NCI-H2081 treated with DMSO at 0.1 percent for 48 hours (cell line): ENCODE measurements around the gene ELAC1.
"Not testable (repeated sequence)": the region's sequence is repeated elsewhere in the genome, so short reads cannot be mapped to it uniquely, and the experiment has no call there.

Experiments
- DNase-seq: peaks from one replicate; lab custom pipeline; 2025; lab: John Stamatoyannopoulos, UW

The ELAC1 gene, protein sequence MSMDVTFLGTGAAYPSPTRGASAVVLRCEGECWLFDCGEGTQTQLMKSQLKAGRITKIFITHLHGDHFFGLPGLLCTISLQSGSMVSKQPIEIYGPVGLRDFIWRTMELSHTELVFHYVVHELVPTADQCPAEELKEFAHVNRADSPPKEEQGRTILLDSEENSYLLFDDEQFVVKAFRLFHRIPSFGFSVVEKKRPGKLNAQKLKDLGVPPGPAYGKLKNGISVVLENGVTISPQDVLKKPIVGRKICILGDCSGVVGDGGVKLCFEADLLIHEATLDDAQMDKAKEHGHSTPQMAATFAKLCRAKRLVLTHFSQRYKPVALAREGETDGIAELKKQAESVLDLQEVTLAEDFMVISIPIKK

GRCh38 chr18:50967714-50968661 lies at the start of gene ELAC1:
Gene ELAC1 (plus strand): TSS chr18:50968040. CDS start chr18:50974405, 6,365 bp downstream.
- no peak for DNase-seq

GRCh38 chr18:50918153-50918552 lies 49.7 kb upstream of the ELAC1 start:
- DNase-seq = no peak

DNA sequence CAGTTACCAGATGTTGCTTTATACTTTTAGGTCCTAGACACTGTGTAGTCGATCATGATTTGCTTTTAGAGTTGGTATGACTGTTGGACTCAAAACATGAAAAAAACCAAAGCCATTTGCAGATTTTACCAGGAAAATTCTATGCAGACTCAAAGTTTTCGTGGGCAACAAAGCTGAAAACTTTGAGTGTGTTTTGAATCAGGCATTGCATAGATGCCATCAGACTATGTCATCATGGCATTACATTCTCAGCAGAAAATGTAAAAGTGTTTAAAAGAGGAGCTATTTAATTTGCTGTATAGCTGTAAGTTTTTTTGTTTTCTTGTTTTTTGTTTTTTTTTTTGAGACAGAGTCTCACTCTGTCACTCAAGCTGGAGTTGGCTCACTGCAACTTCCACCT lies 43.5 kb upstream of the ELAC1 start:
- DNase-seq = no peak

DNA sequence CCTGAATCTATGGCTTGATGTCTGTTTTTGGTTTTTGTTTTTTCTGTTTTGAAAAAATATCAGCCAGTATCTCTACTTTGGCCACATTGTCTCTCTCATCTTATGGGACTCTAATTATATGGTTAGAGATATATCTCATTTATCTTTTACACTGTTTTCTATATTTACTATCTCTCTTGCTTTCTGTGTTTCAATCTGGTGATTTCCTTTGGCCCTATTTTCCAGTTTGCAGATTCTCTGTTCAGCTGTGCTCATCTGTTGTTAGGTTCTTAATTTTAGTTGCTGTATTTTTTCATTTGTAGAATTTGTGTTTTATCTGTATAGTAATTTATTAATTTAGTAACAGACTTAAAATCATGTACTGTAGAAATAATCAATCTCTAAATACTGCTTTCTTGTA lies 41.3 kb upstream of the ELAC1 start:
- DNase-seq = no peak

GRCh38 chr18:50928551-50928950 lies 39.3 kb upstream of the ELAC1 start:
- no peak for DNase-seq

- DNase-seq = no peak
These were observed 34.2 kb upstream of the ELAC1 start for GRCh38 chr18:50933684-50934083.

- DNase-seq = no peak
These were observed 33.2 kb upstream of the ELAC1 start for GRCh38 chr18:50934545-50935211.

GRCh38 chr18:50935493-50936191 lies 32.2 kb upstream of the ELAC1 start:
- DNase-seq = no peak

GRCh38 chr18:50937183-50937582 lies 30.7 kb upstream of the ELAC1 start:
- no peak for DNase-seq

GRCh38 chr18:50938912-50939311 lies 28.9 kb upstream of the ELAC1 start:
- DNase-seq = no peak

GRCh38 chr18:50944245-50944932 lies 23.5 kb upstream of the ELAC1 start:
- no peak for DNase-seq

DNA sequence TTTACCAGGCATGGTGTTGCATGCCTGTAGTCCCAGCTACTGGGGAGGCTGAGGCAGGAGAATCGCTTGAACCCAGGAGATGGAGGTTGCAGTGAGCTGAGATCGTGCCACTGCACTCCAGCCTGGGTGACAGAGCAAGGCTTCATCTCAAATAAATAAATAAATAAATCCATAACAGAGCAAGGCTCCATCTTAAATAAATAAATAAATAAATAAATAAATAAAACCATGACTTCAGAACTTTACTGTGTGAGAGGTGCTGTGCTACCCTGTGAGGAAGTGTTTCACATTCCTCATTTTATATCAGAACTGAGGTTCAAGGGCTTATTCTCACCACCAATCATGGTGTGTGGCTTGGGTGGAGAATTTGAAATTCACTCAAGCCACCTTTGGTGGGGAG lies 21.9 kb upstream of the ELAC1 start:
- DNase-seq = not testable (repeated sequence)

- DNase-seq = no peak
These were observed 19.9 kb upstream of the ELAC1 start for GRCh38 chr18:50947899-50948298.

GRCh38 chr18:50949185-50949584 lies 18.7 kb upstream of the ELAC1 start:
- DNase-seq = no peak

DNA sequence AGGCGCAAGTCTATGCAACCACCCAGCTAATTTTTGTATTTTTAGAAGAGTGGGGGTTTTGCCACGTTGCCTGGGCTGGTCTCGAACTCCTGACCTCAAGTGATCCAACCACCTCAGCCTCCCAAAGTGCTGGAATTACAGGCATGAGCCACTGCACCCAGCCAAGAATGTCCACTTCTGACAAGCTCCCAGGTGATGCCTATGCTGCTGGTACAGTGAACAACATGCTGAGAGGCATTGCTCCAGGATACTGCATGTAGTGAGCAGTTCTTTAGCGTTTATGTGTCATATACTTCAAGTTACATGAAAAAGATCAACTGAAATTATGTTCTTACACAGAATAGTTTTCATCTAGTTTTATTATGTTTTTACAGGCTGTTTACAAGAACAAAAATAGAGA lies 17.2 kb upstream of the ELAC1 start:
- no peak for DNase-seq

GRCh38 chr18:50953822-50954221 lies 14.0 kb upstream of the ELAC1 start:
- DNase-seq = no peak

DNA sequence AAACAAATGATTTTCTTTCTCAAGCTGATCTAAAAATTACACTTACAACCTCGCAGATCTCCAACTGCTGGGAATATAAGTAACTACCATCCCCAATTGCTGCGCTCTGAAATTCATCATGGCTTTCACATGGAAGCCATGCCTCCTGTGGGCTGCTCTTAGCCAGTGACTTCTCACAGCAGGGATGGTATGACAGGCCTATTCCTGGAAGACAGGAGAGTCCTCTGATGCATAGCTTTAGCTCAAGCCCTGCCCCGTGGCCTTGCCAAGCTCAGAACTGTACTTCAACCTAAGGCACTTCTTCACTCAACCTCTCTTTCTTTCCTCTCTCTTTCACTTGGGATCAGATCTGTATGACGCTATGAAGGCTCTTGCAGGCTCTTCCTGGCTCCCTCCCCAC lies 12.6 kb upstream of the ELAC1 start:
- no peak for DNase-seq

GRCh38 chr18:50956116-50956515 lies 11.7 kb upstream of the ELAC1 start:
- DNase-seq = no peak

GRCh38 chr18:50961974-50962373 lies 5.9 kb upstream of the ELAC1 start:
- DNase-seq = no peak

DNA sequence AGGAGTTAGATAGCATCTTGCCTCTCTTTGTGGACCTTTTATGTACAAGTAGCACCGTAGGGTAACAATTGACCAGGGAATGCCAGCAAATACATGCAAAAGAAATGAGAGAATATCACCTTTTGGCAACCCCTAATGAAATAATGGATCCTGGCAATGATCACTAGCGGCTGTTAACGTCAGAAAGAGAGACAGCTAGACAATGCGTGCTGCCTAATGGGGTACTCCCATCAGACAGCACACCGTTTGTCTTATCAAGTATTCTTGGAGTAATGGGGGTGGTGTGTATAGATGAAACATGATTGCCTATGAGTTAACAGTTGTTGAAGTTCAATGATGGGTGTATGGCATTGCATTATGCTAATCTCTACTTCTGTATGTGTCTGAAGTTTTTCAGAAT lies 1.6 kb downstream of the ELAC1 start:
- no peak for DNase-seq

GRCh38 chr18:50970006-50970405 lies 2.2 kb downstream of the ELAC1 start:
- DNase-seq = no peak
